Pons (tissue), 1 donor: ENCODE results near the gene CCDC82.

Experiments
- DNase-seq: peaks from one replicate; pipeline ENCODE4 v3.0.0-alpha.2; 2016; ENCODE audit warnings: low spot score

The CCDC82 gene

GRCh38 chr11:96361778-96362177, 27.9 kb downstream of the CCDC82 start:
- no peak for DNase-seq

GRCh38 chr11:96358321-96358720, 31.4 kb downstream of the CCDC82 start:
- DNase-seq: no peak

GRCh38 chr11:96357794-96358193, 31.9 kb downstream of the CCDC82 start:
- DNase-seq: no peak

GRCh38 chr11:96356848-96357247, 32.9 kb downstream of the CCDC82 start:
- DNase-seq: no peak

GRCh38 chr11:96342961-96343711, 46.6 kb downstream of the CCDC82 start, which contains the start of gene MAML2:
Gene MAML2, minus strand, starts transcription at chr11:96343195. Its CDS starts 1,300 bp downstream, at chr11:96341895.
- DNase-seq: peak; percentile 96

GRCh38 chr11:96342014-96342960, 47.4 kb downstream of the CCDC82 start:
- DNase-seq: peak; percentile 68

- peak; percentile 22 for DNase-seq
Measured at GRCh38 chr11:96341211-96342013, 48.3 kb downstream of the CCDC82 start.

GRCh38 chr11:96340555-96340885, 49.2 kb downstream of the CCDC82 start:
- DNase-seq: peak; percentile 51

GRCh38 chr11:96339706-96340554, 49.8 kb downstream of the CCDC82 start:
- DNase-seq: no peak

- peak; percentile 99 for DNase-seq
Measured at GRCh38 chr11:96338910-96339705, 50.6 kb downstream of the CCDC82 start.

- peak; percentile 56 for DNase-seq
Measured at GRCh38 chr11:96337541-96338431, 51.9 kb downstream of the CCDC82 start.

- no peak for DNase-seq
Measured at GRCh38 chr11:96335388-96335787, 54.3 kb downstream of the CCDC82 start.

- DNase-seq: no peak
Measured at GRCh38 chr11:96334219-96334618, 55.5 kb downstream of the CCDC82 start.

GRCh38 chr11:96333191-96333719, 56.5 kb downstream of the CCDC82 start:
- DNase-seq: no peak

GRCh38 chr11:96332126-96332771, 57.5 kb downstream of the CCDC82 start:
- no peak for DNase-seq

- DNase-seq: no peak
Measured at GRCh38 chr11:96331699-96332116, 58.0 kb downstream of the CCDC82 start.

GRCh38 chr11:96330511-96330859, 59.2 kb downstream of the CCDC82 start:
- DNase-seq: no peak

GRCh38 chr11:96329855-96330510, 59.7 kb downstream of the CCDC82 start:
- DNase-seq: no peak
